DND-41 (cell line): Measurements from ENCODE around the gene DSTN.
"Not testable (repeated sequence)": the region's sequence is repeated elsewhere in the genome, so short reads cannot be mapped to it uniquely, and the experiment has no call there.

ENCODE experiments used
- ATAC-seq: fragments of 200-7000 bp; cut with Tn5 transposase; 3 replicates; pipeline ENCODE4 v1.9.1; 2021; ENCODE audit warnings: low read depth; ENCODE audit not compliant: insufficient read depth
- DNase-seq: peaks from one replicate; pipeline ENCODE4 v3.0.0-alpha.2; 2020
- H2AFZ ChIP-seq: 2 replicates; pipeline ENCODE4 v1.6.0; 2012; ENCODE audit warnings: low read depth, low read length
- H3K27ac ChIP-seq: 2 replicates; pipeline ENCODE4 v1.5.1; 2012; ENCODE audit warnings: low read length, inconsistent platforms
- H3K27me3 ChIP-seq: fragments of 200-600 bp; sonication (generic); 2 replicates; pipeline ENCODE4 v1.6.0; 2012; ENCODE audit warnings: low read length, mild to moderate bottlenecking, inconsistent platforms; ENCODE audit not compliant: insufficient read depth, poor library complexity
- H3K36me3 ChIP-seq: 2 replicates; pipeline ENCODE4 v1.5.1; 2012; ENCODE audit warnings: low read length, inconsistent platforms; ENCODE audit not compliant: insufficient read depth
- H3K4me1 ChIP-seq: 2 replicates; pipeline ENCODE4 v1.5.1; 2012; ENCODE audit warnings: mild to moderate bottlenecking, low read length; ENCODE audit not compliant: insufficient read depth
- H3K4me2 ChIP-seq: 2 replicates; pipeline ENCODE4 v1.6.0; 2012; ENCODE audit warnings: mild to moderate bottlenecking, moderate library complexity, low read length, inconsistent platforms; ENCODE audit not compliant: insufficient read depth
- H3K4me3 ChIP-seq, 2 experiments: fragments of 200-600 bp in 1 of 2; shearing (Covaris generic) in 1 of 2; 2 replicates each; pipeline ENCODE4 v1.5.1; 2012 to 2016; ENCODE audit warnings: inconsistent platforms in 2 of 2, low read length in 2 of 2, mild to moderate bottlenecking in 2 of 2, low read depth in 1 of 2, moderate library complexity in 1 of 2
- H3K79me2 ChIP-seq: 2 replicates; pipeline ENCODE4 v1.6.0; 2012; ENCODE audit warnings: low read length, inconsistent platforms; ENCODE audit not compliant: insufficient read depth
- H3K9ac ChIP-seq: 2 replicates; pipeline ENCODE4 v1.6.0; 2012; ENCODE audit warnings: low read depth, mild to moderate bottlenecking, inconsistent platforms, low read length, moderate library complexity
- H3K9me3 ChIP-seq: 2 replicates; pipeline ENCODE4 v1.5.1; 2012; ENCODE audit warnings: low read length, moderate library complexity, mild to moderate bottlenecking, inconsistent platforms; ENCODE audit not compliant: insufficient read depth, severe bottlenecking
- H4K20me1 ChIP-seq: 2 replicates; pipeline ENCODE4 v1.6.0; 2012; ENCODE audit warnings: low read length; ENCODE audit not compliant: insufficient read depth
- CTCF ChIP-seq: IDR thresholded peaks from 2 replicates; pipeline ENCODE4 v1.5.1; 2012; ENCODE audit warnings: borderline replicate concordance, low read length, moderate library complexity, mild to moderate bottlenecking; ENCODE audit not compliant: poor library complexity, severe bottlenecking; ENCODE audit errors: extremely low read depth
- EZH2 ChIP-seq: IDR thresholded peaks from 3 replicates; pipeline ENCODE4 v1.6.1; 2012; ENCODE audit warnings: borderline replicate concordance, low read depth, mild to moderate bottlenecking, moderate library complexity, low read length, inconsistent platforms; ENCODE audit not compliant: severe bottlenecking

DSTN gene

GRCh38 chr20:17657898-17658647, 88.2 kb downstream of the DSTN start:
- peaks cover 57% of the 10 kb centered on the region for H3K36me3 ChIP-seq
- peaks cover 31% of the 10 kb centered on the region for H3K79me2 ChIP-seq
- no peaks in the 10 kb centered on the region for H3K27me3 ChIP-seq
- no peak for DNase-seq
- H3K9me3 ChIP-seq: no peaks in the 10 kb centered on the region
- no peak overlapping the region for H3K4me3 ChIP-seq
- no peak overlapping the region for H2AFZ ChIP-seq
- no peak overlapping the region for H3K4me2 ChIP-seq
- no peak overlapping the region for H3K9ac ChIP-seq
- peaks cover 28% of the 10 kb centered on the region; the same call in 1 of the 2 replicates for H4K20me1 ChIP-seq
- no peak for TF ChIP-seq CTCF
- no peak for TF ChIP-seq EZH2
- no peak for ATAC-seq
- no peaks in the 10 kb centered on the region for H3K4me1 ChIP-seq
- no peak overlapping the region for H3K27ac ChIP-seq

- Histone ChIP-seq H4K20me1 (peaks cover 30% of the 10 kb centered on the region; the same call in 1 of the 2 replicates), H3K36me3 (peaks cover 56% of the 10 kb centered on the region), H3K27ac (no peak overlapping the region), H3K79me2 (peaks cover 37% of the 10 kb centered on the region), H3K4me1 (no peaks in the 10 kb centered on the region), H3K4me2 (no peak overlapping the region), H2AFZ (no peak overlapping the region), H3K9ac (no peak overlapping the region), H3K4me3 (no peak overlapping the region), H3K27me3 (no peaks in the 10 kb centered on the region), H3K9me3 (no peaks in the 10 kb centered on the region)
- TF ChIP-seq CTCF (no peak), EZH2 (no peak)
- no peak for DNase-seq
- ATAC-seq: no peak
Measured at GRCh38 chr20:17658648-17658993, 88.7 kb downstream of the DSTN start.

- not testable (repeated sequence) for H3K4me3 ChIP-seq, H3K9ac ChIP-seq, H3K27me3 ChIP-seq, ATAC-seq, H3K4me2 ChIP-seq, H3K9me3 ChIP-seq, H3K27ac ChIP-seq, DNase-seq, H3K4me1 ChIP-seq, H2AFZ ChIP-seq
- Histone ChIP-seq H3K36me3 (peaks cover 50% of the 10 kb centered on the region), H4K20me1 (peaks cover 29% of the 10 kb centered on the region), H3K79me2 (peaks cover 44% of the 10 kb centered on the region)
Measured at GRCh38 chr20:17659344-17659743, 89.5 kb downstream of the DSTN start.
